ENCODE measurements around the gene SLC10A2.

The SLC10A2 gene

GRCh38 chr13:103044056-103044455 lies 22.2 kb downstream of the SLC10A2 start:
- Histone ChIP-seq H3K4me3 (ENCODE audit: low read length, poor library complexity, severe bottlenecking) (no peak overlapping the region), H3K9ac (ENCODE audit: low read depth, low read length, poor library complexity, severe bottlenecking) (no peak overlapping the region), H3K4me2 (ENCODE audit: low read depth, low read length, poor library complexity, severe bottlenecking) (no peak overlapping the region), H3K4me1 (ENCODE audit: insufficient read depth, low read length, poor library complexity, severe bottlenecking) (no peaks in the 10 kb centered on the region), H3K27me3 (ENCODE audit: insufficient read depth, low read length, poor library complexity, severe bottlenecking) (no peaks in the 10 kb centered on the region), H3F3A (ENCODE audit: low read depth) (no peaks in the 10 kb centered on the region), H3K79me2 (ENCODE audit: insufficient read depth, low read length) (no peaks in the 10 kb centered on the region), H3K9me3 (ENCODE audit: insufficient read depth, low read depth, low read length) (no peaks in the 10 kb centered on the region), H4K20me1 (ENCODE audit: insufficient read depth, low read length, poor library complexity, severe bottlenecking) (no peaks in the 10 kb centered on the region), H2AFZ (ENCODE audit: low read length) (no peak overlapping the region), H3K36me3 (ENCODE audit: insufficient read depth, low read length) (no peaks in the 10 kb centered on the region), H3K9me2 (replicated peaks; ENCODE audit: low read depth, low read length) (no peaks in the 10 kb centered on the region)
- no peak for TF ChIP-seq CTCF (conservative IDR thresholded peaks at IDR 0.05; ENCODE audit: low read length)
- no peak for TF ChIP-seq EZH2phosphoT487 (IDR thresholded peaks at IDR 0.05; ENCODE audit: borderline replicate concordance)

GRCh38 chr13:103040006-103040405 lies 26.2 kb downstream of the SLC10A2 start:
- Histone ChIP-seq H4K20me1 (ENCODE audit: insufficient read depth, low read length, poor library complexity, severe bottlenecking) (no peaks in the 10 kb centered on the region), H3K9ac (ENCODE audit: low read depth, low read length, poor library complexity, severe bottlenecking) (no peak overlapping the region)
- no peak for TF ChIP-seq EZH2phosphoT487 (IDR thresholded peaks at IDR 0.05; ENCODE audit: borderline replicate concordance)
- TF ChIP-seq CTCF (conservative IDR thresholded peaks at IDR 0.05; ENCODE audit: low read length) = no peak

GRCh38 chr13:103039183-103039582 lies 27.0 kb downstream of the SLC10A2 start:
- Histone ChIP-seq H3K4me1 (ENCODE audit: insufficient read depth, low read length, poor library complexity, severe bottlenecking) (no peaks in the 10 kb centered on the region), H3K27me3 (ENCODE audit: insufficient read depth, low read length, poor library complexity, severe bottlenecking) (no peaks in the 10 kb centered on the region), H3K9me3 (ENCODE audit: insufficient read depth, low read depth, low read length) (no peaks in the 10 kb centered on the region), H3F3A (ENCODE audit: low read depth) (no peaks in the 10 kb centered on the region), H3K79me2 (ENCODE audit: insufficient read depth, low read length) (no peaks in the 10 kb centered on the region), H4K20me1 (ENCODE audit: insufficient read depth, low read length, poor library complexity, severe bottlenecking) (no peaks in the 10 kb centered on the region), H3K36me3 (ENCODE audit: insufficient read depth, low read length) (no peaks in the 10 kb centered on the region), H3K9ac (ENCODE audit: low read depth, low read length, poor library complexity, severe bottlenecking) (no peak overlapping the region), H2AFZ (ENCODE audit: low read length) (no peak overlapping the region), H3K4me3 (ENCODE audit: low read length, poor library complexity, severe bottlenecking) (no peak overlapping the region), H3K4me2 (ENCODE audit: low read depth, low read length, poor library complexity, severe bottlenecking) (no peak overlapping the region), H3K9me2 (replicated peaks; ENCODE audit: low read depth, low read length) (no peaks in the 10 kb centered on the region)
- TF ChIP-seq EZH2phosphoT487 (IDR thresholded peaks at IDR 0.05; ENCODE audit: borderline replicate concordance) (no peak), CTCF (conservative IDR thresholded peaks at IDR 0.05; ENCODE audit: low read length) (no peak)

More at GRCh38 chr13:103040006-103040405, 26.2 kb downstream of the SLC10A2 start:
- no peaks in the 10 kb centered on the region for H3K79me2 ChIP-seq (ENCODE audit: insufficient read depth, low read length)
- no peak overlapping the region for H2AFZ ChIP-seq (ENCODE audit: low read length)
- H3K4me2 ChIP-seq (ENCODE audit: low read depth, low read length, poor library complexity, severe bottlenecking) = no peak overlapping the region
- no peaks in the 10 kb centered on the region for H3K9me2 ChIP-seq (replicated peaks; ENCODE audit: low read depth, low read length)
- no peaks in the 10 kb centered on the region for H3F3A ChIP-seq (ENCODE audit: low read depth)
- H3K36me3 ChIP-seq (ENCODE audit: insufficient read depth, low read length) = no peaks in the 10 kb centered on the region
- H3K9me3 ChIP-seq (ENCODE audit: insufficient read depth, low read depth, low read length) = no peaks in the 10 kb centered on the region
- H3K4me3 ChIP-seq (ENCODE audit: low read length, poor library complexity, severe bottlenecking) = no peak overlapping the region
- no peaks in the 10 kb centered on the region for H3K27me3 ChIP-seq (ENCODE audit: insufficient read depth, low read length, poor library complexity, severe bottlenecking)
- H3K4me1 ChIP-seq (ENCODE audit: insufficient read depth, low read length, poor library complexity, severe bottlenecking) = no peaks in the 10 kb centered on the region
